Measurements from ENCODE around the gene CYBC1. TPM values are rescaled to one million over a fixed set of nuclear protein-coding genes. Genes with fewer than 3 reads are reported as not detected.
A peak's percentile ranks its signal among the peaks of the same experiment; 100 is the strongest.
"Not testable (repeated sequence)": the region's sequence is repeated elsewhere in the genome, so short reads cannot be mapped to it uniquely, and the experiment has no call there.

The CYBC1 gene
- total RNA-seq, 1 donor from 2014 or later = 115 TPM

DNA sequence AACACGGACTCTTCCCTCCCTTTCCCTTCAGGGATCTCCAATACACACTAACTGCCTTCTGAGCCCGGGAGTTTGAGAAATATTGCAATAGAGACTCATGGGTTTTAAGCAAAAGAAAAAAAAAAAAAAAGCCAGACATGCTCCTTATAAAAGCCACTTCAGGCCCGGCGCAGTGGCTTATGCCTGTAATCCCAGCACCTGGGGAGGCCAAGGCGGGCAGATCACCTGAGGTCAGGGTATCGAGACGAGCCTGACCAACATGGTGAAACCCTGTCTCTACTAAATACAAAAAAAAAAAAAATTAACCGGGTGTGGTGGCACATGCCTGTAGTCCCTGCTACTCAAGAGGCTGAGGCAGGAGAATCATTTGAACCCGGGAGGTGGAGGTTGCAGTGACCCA is 34.8 kb downstream of the CYBC1 start:
- H3K27me3 Mint-ChIP-seq (ENCODE audit: low read depth) = no peaks in the 10 kb centered on the region
- peak overlapping the region; percentile 67 for H3K27ac Mint-ChIP-seq (ENCODE audit: unreplicated experiment)
- TF ChIP-seq, protein P1, sequence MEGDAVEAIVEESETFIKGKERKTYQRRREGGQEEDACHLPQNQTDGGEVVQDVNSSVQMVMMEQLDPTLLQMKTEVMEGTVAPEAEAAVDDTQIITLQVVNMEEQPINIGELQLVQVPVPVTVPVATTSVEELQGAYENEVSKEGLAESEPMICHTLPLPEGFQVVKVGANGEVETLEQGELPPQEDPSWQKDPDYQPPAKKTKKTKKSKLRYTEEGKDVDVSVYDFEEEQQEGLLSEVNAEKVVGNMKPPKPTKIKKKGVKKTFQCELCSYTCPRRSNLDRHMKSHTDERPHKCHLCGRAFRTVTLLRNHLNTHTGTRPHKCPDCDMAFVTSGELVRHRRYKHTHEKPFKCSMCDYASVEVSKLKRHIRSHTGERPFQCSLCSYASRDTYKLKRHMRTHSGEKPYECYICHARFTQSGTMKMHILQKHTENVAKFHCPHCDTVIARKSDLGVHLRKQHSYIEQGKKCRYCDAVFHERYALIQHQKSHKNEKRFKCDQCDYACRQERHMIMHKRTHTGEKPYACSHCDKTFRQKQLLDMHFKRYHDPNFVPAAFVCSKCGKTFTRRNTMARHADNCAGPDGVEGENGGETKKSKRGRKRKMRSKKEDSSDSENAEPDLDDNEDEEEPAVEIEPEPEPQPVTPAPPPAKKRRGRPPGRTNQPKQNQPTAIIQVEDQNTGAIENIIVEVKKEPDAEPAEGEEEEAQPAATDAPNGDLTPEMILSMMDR (conservative IDR thresholded peaks at IDR 0.05) = no peak
- peaks cover 12% of the 10 kb centered on the region for H3K4me1 Mint-ChIP-seq
- H3K9me3 Mint-ChIP-seq = no peaks in the 10 kb centered on the region
- no peak for DNase-seq (ENCODE audit: low read depth, low spot score)
- H3K36me3 Mint-ChIP-seq (ENCODE audit: low read depth) = peaks cover 3% of the 10 kb centered on the region
- peak overlapping the region; percentile 34 for H3K4me3 Mint-ChIP-seq

DNA sequence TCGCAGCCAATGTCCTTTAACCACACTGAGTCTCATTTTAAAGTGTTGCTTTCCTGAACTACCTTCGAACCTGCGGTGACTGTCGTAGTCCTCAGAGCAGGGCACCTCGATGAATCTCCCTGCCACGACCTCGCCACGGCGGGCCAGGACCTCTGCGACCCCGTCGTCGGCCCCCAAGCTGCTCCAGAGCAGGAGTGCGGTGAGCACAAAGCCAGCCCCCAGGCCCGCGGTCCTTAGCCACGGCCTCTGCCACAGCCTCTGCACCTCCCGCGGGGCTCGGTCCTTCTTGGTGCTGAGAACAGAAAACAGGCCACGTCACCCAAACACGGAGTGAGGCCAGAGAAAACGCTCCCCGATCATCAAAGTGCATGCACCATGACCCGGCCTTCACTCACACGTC is 35.2 kb downstream of the CYBC1 start:
- peaks cover 12% of the 10 kb centered on the region for H3K4me1 Mint-ChIP-seq
- no peak overlapping the region for H3K4me3 Mint-ChIP-seq
- no peaks in the 10 kb centered on the region for H3K27me3 Mint-ChIP-seq (ENCODE audit: low read depth)
- H3K9me3 Mint-ChIP-seq = no peaks in the 10 kb centered on the region
- peaks cover 2% of the 10 kb centered on the region for H3K36me3 Mint-ChIP-seq (ENCODE audit: low read depth)
- peak overlapping the region; percentile 67 for H3K27ac Mint-ChIP-seq (ENCODE audit: unreplicated experiment)
- DNase-seq (ENCODE audit: low read depth, low spot score) = no peak
- TF ChIP-seq, protein P1 (conservative IDR thresholded peaks at IDR 0.05) = no peak

DNA sequence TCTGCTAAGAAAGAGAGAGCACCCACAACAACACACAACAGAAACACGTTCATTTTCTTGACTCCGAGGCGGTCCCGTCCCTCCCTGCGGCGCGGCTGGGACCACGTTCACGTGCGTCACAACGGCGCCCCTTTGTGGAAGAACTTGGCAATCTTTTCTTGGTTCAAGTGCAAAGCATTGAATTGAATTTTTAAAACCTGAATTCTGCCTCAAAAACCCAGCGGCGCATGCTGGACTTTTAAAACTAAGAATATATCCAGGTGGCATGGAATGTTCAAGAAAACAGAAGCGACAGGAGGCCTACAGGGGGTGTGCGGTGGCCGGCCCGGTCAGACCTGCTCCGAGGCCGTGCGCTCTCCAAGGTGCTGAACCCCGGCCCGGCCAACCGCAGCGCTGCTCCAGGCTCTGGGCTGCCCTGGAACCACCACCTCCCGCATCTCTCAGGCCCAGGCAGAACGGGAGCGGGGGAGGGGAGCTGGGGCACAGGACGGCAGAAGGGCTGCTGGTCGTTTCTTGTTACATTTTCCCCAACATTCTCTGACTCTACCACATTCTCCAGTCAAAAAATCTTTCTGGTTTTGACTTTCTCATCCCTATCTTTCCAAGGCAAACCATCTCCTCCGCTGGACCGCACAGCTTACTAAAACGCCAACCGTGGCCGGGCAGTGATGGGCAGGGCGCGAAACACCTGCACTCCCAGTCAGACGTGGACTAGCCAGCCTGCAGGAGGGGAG is 35.8 kb downstream of the CYBC1 start:
- H3K4me1 Mint-ChIP-seq = peaks cover 12% of the 10 kb centered on the region
- H3K27me3 Mint-ChIP-seq (ENCODE audit: low read depth) = no peaks in the 10 kb centered on the region
- no peak overlapping the region for H3K27ac Mint-ChIP-seq (ENCODE audit: unreplicated experiment)
- TF ChIP-seq, protein P1 (conservative IDR thresholded peaks at IDR 0.05) = peak; percentile 74
- DNase-seq (ENCODE audit: low read depth, low spot score) = peak; percentile 74
- H3K36me3 Mint-ChIP-seq (ENCODE audit: low read depth) = no peaks in the 10 kb centered on the region
- no peaks in the 10 kb centered on the region for H3K9me3 Mint-ChIP-seq
- H3K4me3 Mint-ChIP-seq = peak overlapping the region; percentile 14

DNA sequence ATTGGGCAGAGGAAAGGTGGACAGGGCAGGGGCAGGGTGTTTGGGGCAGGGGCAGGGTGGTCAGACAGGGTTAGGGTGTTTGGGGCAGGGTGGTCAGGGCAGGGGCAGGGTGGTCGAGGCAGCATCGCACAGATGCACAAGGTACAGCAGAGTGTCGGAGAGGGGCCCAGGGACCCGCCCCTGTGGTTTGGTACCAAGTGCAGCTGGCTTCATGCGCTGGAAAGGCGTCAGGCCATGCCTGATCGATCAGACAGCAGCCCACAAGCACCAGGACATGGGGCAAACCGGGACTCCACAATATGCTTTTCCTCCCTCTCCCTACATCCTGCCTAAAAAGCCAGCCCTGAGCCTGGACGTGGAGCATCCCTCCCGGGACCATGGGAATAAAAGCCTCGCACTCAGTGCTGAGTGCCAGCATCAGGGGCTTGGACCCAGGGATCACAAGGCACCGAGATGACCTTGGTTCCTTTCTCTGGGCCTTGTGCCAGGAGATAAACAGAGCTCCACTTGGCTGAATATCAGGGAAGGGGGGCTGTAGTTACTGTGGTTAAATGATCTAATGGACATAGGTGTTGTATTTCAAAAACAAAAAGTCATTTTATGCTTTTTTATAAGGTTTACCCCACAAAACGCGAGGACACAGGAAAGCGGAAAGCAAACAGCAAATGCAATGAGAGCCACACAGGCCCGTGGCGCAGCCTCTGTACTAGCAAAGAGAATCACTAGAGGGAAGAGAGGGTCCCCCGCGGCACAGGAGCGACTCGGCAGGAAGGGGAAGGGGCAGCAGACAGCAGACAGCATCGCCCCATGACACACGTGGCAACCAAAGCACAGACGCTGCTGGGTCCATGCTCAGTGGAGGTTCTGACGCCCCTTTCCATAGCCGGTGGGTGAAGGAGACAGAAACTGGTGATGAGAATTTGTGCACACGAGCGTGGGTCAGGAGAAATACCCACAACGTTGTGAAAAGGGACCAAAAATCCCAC is 37.7 kb downstream of the CYBC1 start:
- no peak overlapping the region for H3K27ac Mint-ChIP-seq (ENCODE audit: unreplicated experiment)
- TF ChIP-seq, protein P1 (conservative IDR thresholded peaks at IDR 0.05) = no peak

DNA sequence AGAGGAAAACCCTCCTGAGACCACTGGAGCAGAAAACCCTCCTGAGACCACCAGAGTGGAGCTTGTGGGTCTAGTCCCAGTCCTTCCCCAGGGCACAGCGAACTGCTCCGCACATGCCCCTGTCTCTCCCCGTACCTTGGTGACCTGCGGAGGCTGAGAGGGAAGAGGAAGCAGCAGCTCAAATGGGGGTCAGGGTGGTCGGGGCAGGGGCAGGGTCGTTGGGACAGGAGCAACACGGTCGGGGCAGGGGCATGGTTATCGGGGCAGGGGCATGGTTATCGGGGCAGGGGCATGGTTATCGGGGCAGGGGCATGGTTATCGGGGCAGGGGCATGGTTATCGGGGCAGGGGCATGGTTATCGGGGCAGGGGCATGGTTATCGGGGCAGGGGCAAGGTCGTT is 38.5 kb downstream of the CYBC1 start:
- not testable (repeated sequence) for H3K4me1 Mint-ChIP-seq; DNase-seq (ENCODE audit: low read depth, low spot score); H3K4me3 Mint-ChIP-seq; H3K9me3 Mint-ChIP-seq; H3K27ac Mint-ChIP-seq (ENCODE audit: unreplicated experiment); H3K36me3 Mint-ChIP-seq (ENCODE audit: low read depth); H3K27me3 Mint-ChIP-seq (ENCODE audit: low read depth)

More for the DNA sequence above, 37.7 kb downstream of the CYBC1 start:
- no peak for DNase-seq (ENCODE audit: low read depth, low spot score)
- Mint-ChIP-seq H3K9me3 (no peaks in the 10 kb centered on the region), H3K4me1 (peaks cover 11% of the 10 kb centered on the region), H3K4me3 (peak overlapping the region; percentile 36), H3K27me3 (ENCODE audit: low read depth) (no peaks in the 10 kb centered on the region), H3K36me3 (ENCODE audit: low read depth) (no peaks in the 10 kb centered on the region)
